A673 (cell line): ENCODE results near the gene CALN1.

Source experiments
- CTCF ChIP-seq: fragments of 300-800, 200-600 bp; sonication (generic); conservative IDR thresholded peaks from 2 replicates; pipeline ENCODE4 v1.5.1; 2017; ENCODE audit warnings: low read depth, mild to moderate bottlenecking, antibody characterized with exemption, low read length, moderate library complexity, mixed read lengths
- EZH2 ChIP-seq: fragments of 200-600 bp; sonication (generic); IDR thresholded peaks from 2 replicates; pipeline ENCODE4 v1.6.1; 2017; ENCODE audit warnings: borderline replicate concordance, low read depth, mild to moderate bottlenecking, mixed read lengths, antibody characterized with exemption, low read length; ENCODE audit not compliant: poor library complexity, severe bottlenecking

DNA sequence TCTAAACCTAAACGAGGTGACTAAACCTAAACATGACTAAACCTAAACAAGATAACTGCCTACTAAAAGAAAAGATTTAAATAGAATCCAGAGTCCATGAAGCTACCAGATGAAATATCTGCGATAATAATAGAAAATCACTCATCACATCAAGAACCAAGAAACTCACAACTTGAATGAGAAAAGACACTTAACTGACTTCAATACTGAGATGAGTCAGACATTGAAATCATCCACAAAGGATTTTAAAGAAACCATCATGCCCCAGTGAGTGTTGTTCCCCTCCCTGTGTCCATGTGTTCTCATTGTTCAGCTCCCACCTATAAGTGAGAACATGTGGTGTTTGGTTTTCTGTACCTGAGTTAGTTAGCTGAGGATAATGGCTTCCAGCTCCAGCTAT lies 416.0 kb downstream of the CALN1 start:
- no peak for TF ChIP-seq CTCF
- TF ChIP-seq EZH2, result no peak
